Fibroblast of lung (primary cell): ENCODE data around the gene KREMEN1. TPM values are rescaled to one million over a fixed set of nuclear protein-coding genes. Genes with fewer than 3 reads are reported as not detected.
A peak's percentile ranks its signal among the peaks of the same experiment; 100 is the strongest.

Experiments used
- DNase-seq, 2 donors: peaks; one replicate each; pipeline versions ENCODE4 v3.0.0 to v3.0.0-alpha.2; 2010; ENCODE audit warnings: low read depth in 2 of 2
- H2AFZ ChIP-seq: 2 replicates; pipeline ENCODE4 v1.5.1; 2012; ENCODE audit warnings: low read length, control low read depth, inconsistent platforms
- H3K27ac ChIP-seq: 2 replicates; pipeline ENCODE4 v1.5.1; 2011; ENCODE audit warnings: low read length, control low read depth; ENCODE audit not compliant: insufficient read depth
- H3K27me3 ChIP-seq: 2 replicates; pipeline ENCODE4 v1.5.1; 2011; ENCODE audit warnings: mild to moderate bottlenecking, low read length; ENCODE audit not compliant: control insufficient read depth, insufficient read depth
- H3K36me3 ChIP-seq: 2 replicates; pipeline ENCODE4 v1.5.1; 2011; ENCODE audit warnings: low read length; ENCODE audit not compliant: control insufficient read depth, insufficient read depth
- H3K4me1 ChIP-seq: 2 replicates; pipeline ENCODE4 v1.5.1; 2011; ENCODE audit warnings: low read length; ENCODE audit not compliant: control insufficient read depth, insufficient read depth; ENCODE audit errors: extremely low read depth
- H3K4me2 ChIP-seq: 2 replicates; pipeline ENCODE4 v1.5.1; 2011; ENCODE audit warnings: low read length, control low read depth; ENCODE audit not compliant: insufficient read depth; ENCODE audit errors: extremely low read depth
- H3K4me3 ChIP-seq, 4 experiments: fragments of 200-600 bp in 1 of 4; sonication (generic) in 1 of 4; replicated peaks in 1 of 4; 2 replicates each; pipeline ENCODE4 v1.5.1; 2011 to 2016; ENCODE audit warnings: low read length in 4 of 4, low read depth in 3 of 4, mild to moderate bottlenecking in 3 of 4, control low read depth in 2 of 4, inconsistent platforms in 1 of 4, mixed read lengths in 1 of 4; ENCODE audit not compliant: insufficient read depth in 1 of 4; ENCODE audit errors: control extremely low read depth in 1 of 4
- H3K79me2 ChIP-seq: 2 replicates; pipeline ENCODE4 v1.5.1; 2012; ENCODE audit warnings: mild to moderate bottlenecking, low read length, inconsistent platforms; ENCODE audit not compliant: control insufficient read depth, insufficient read depth
- H3K9ac ChIP-seq: 2 replicates; pipeline ENCODE4 v1.5.1; 2011; ENCODE audit warnings: mild to moderate bottlenecking, low read length, control low read depth; ENCODE audit not compliant: insufficient read depth
- H3K9me3 ChIP-seq: 2 replicates; pipeline ENCODE4 v1.5.1; 2012; ENCODE audit warnings: low read depth, low read length; ENCODE audit not compliant: control insufficient read depth, insufficient read depth
- H4K20me1 ChIP-seq: 2 replicates; pipeline ENCODE4 v1.5.1; 2011; ENCODE audit warnings: low read length; ENCODE audit not compliant: control insufficient read depth, insufficient read depth; ENCODE audit errors: extremely low read depth
- CTCF ChIP-seq, 2 donors: IDR thresholded peaks in 1 of 2; conservative IDR thresholded peaks in 1 of 2; 1 replicate in 1 of 2; 2 replicates in 1 of 2; pipeline ENCODE4 v1.5.1; 2011 to 2012; ENCODE audit warnings: low read length in 2 of 2, control low read depth in 1 of 2, inconsistent platforms in 1 of 2, low read depth in 1 of 2, mild to moderate bottlenecking in 1 of 2
- EZH2 ChIP-seq: IDR thresholded peaks from 2 replicates; pipeline ENCODE4 v1.5.1; 2012; ENCODE audit warnings: low read length, control low read depth, mild to moderate bottlenecking; ENCODE audit errors: missing control alignments
- polyA plus RNA-seq, 2 donors: library from polyadenylated mRNA; depleted of rRNA in 1 of 2; stranded (reverse) in 1 of 2; unstranded in 1 of 2; fragments of >200 nt; gene quantifications; 2 replicates each; pipeline ENCODE4 v1.2.1, GENCODE V29; 2011 to 2012; ENCODE audit warnings: missing spikeins in 1 of 2
- total RNA-seq: library from RNA; depleted of rRNA; stranded (reverse); fragments of >200 nt; gene quantifications from 2 replicates; pipeline ENCODE4 v1.2.1, GENCODE V29; 2014

The KREMEN1 gene
- total and polyA plus RNA-seq, 2 donors (not counting 1 experiment from before 2014, with no cell fraction given) = 7.0 to 12.9 TPM

- peak in 1 of 2 donors; percentile 60 for DNase-seq
- H3K9ac ChIP-seq = no peak overlapping the region
- no peak overlapping the region for H3K4me2 ChIP-seq
These were observed 56.3 kb downstream of the KREMEN1 start for GRCh38 chr22:29128891-29129807.

GRCh38 chr22:29129808-29130140, 56.9 kb downstream of the KREMEN1 start:
- Histone ChIP-seq H2AFZ (no peak overlapping the region), H3K4me2 (no peak overlapping the region), H3K27ac (no peak overlapping the region), H3K79me2 (no peaks in the 10 kb centered on the region), H3K9me3 (no peaks in the 10 kb centered on the region), H4K20me1 (no peaks in the 10 kb centered on the region), H3K27me3 (no peaks in the 10 kb centered on the region), H3K9ac (no peak overlapping the region), H3K4me1 (no peaks in the 10 kb centered on the region), H3K4me3 (no peak overlapping the region), H3K36me3 (no peaks in the 10 kb centered on the region)
- no peak for TF ChIP-seq EZH2
- no peak for TF ChIP-seq CTCF (conservative IDR thresholded peaks at IDR 0.05 in 1 of 2, IDR thresholded peaks at IDR 0.05 in 1 of 2; ENCODE audit: low read depth in 1 of 2, low read length in 2 of 2)
- no peak for DNase-seq

More at GRCh38 chr22:29128891-29129807, 56.3 kb downstream of the KREMEN1 start:
- Histone ChIP-seq H4K20me1 (no peaks in the 10 kb centered on the region), H3K27ac (no peak overlapping the region), H3K4me3 (no peak overlapping the region), H3K9me3 (no peaks in the 10 kb centered on the region), H3K36me3 (no peaks in the 10 kb centered on the region), H2AFZ (no peak overlapping the region), H3K4me1 (no peaks in the 10 kb centered on the region), H3K79me2 (no peaks in the 10 kb centered on the region), H3K27me3 (no peaks in the 10 kb centered on the region)
- TF ChIP-seq EZH2 (no peak), CTCF (conservative IDR thresholded peaks at IDR 0.05 in 1 of 2, IDR thresholded peaks at IDR 0.05 in 1 of 2; ENCODE audit: low read depth in 1 of 2, low read length in 2 of 2) (no peak)

GRCh38 chr22:29130476-29130875, 57.6 kb downstream of the KREMEN1 start:
- Histone ChIP-seq H3K4me3 (no peak overlapping the region), H3K27me3 (no peaks in the 10 kb centered on the region), H3K4me1 (no peaks in the 10 kb centered on the region), H2AFZ (no peak overlapping the region), H3K4me2 (no peak overlapping the region), H3K79me2 (no peaks in the 10 kb centered on the region), H3K27ac (no peak overlapping the region), H3K9ac (no peak overlapping the region), H4K20me1 (no peaks in the 10 kb centered on the region), H3K36me3 (no peaks in the 10 kb centered on the region), H3K9me3 (no peaks in the 10 kb centered on the region)
- no peak for TF ChIP-seq CTCF (conservative IDR thresholded peaks at IDR 0.05 in 1 of 2, IDR thresholded peaks at IDR 0.05 in 1 of 2; ENCODE audit: low read depth in 1 of 2, low read length in 2 of 2)
- no peak for TF ChIP-seq EZH2
- no peak for DNase-seq
